HEK293 (cell line): ENCODE data around the gene SNAP23.

Experiments used
- CTCF ChIP-seq: fragments of 450-650 bp; formaldehyde crosslinking; IDR thresholded peaks from 2 replicates; pipeline ENCODE4 v1.5.1; 2016; ENCODE audit warnings: missing biosample characterization, missing genetic modification characterization
- REPIN1 ChIP-seq: fragments of 450-650 bp; formaldehyde crosslinking; IDR thresholded peaks from 2 replicates; pipeline ENCODE4 v1.5.1; 2017; ENCODE audit warnings: missing biosample characterization, missing genetic modification characterization, low read depth
- ZNF514 ChIP-seq: fragments of 450-650 bp; formaldehyde crosslinking; IDR thresholded peaks from 2 replicates; pipeline ENCODE4 v1.5.1; 2016; ENCODE audit warnings: missing biosample characterization, missing genetic modification characterization
- ZNF768 ChIP-seq: fragments of 450-650 bp; formaldehyde crosslinking; IDR thresholded peaks from 2 replicates; pipeline ENCODE4 v1.5.1; 2018; ENCODE audit warnings: missing biosample characterization, mild to moderate bottlenecking, missing genetic modification characterization

GRCh38 chr15:42491539-42492225, 3.8 kb upstream of the SNAP23 start:
- TF ChIP-seq ZNF514 (tag by site-specific recombination) = no peak
- no peak for TF ChIP-seq CTCF
- no peak for TF ChIP-seq ZNF768 (tag by site-specific recombination)
- TF ChIP-seq REPIN1 (tag by site-specific recombination) = no peak
